Stimulated activated CD4-positive, alpha-beta T cell treated with anti-CD3 and anti-CD28 coated beads, Interleukin-12 subunit alpha, Interleukin-12 subunit beta, amount 100 ng/mL, for 48 hours (primary cell): ENCODE measurements around the gene EVX2.

Source experiments
- DNase-seq, 3 donors: peaks; one replicate each; pipeline ENCODE4 v3.0.0-alpha.2; 2020; ENCODE audit warnings: low read depth in 2 of 3, low spot score in 1 of 3

EVX2 gene

GRCh38 chr2:176096243-176096985 is 12.7 kb upstream of the EVX2 start:
- no peak for DNase-seq

- no peak for DNase-seq
These were observed 11.7 kb upstream of the EVX2 start for GRCh38 chr2:176095421-176095820.

GRCh38 chr2:176094349-176094748 is 10.6 kb upstream of the EVX2 start:
- DNase-seq = no peak

GRCh38 chr2:176093898-176094249 is 10.1 kb upstream of the EVX2 start:
- no peak for DNase-seq

- DNase-seq = no peak
These were observed 9.6 kb upstream of the EVX2 start for GRCh38 chr2:176093145-176093897.

- no peak for DNase-seq
These were observed 8.7 kb upstream of the EVX2 start, which contains the start of gene HOXD13 for GRCh38 chr2:176092270-176093144. TSS of gene HOXD13 (plus strand) at chr2:176092721. CDS start at chr2:176092891, 170 bp downstream.

- DNase-seq = no peak
These were observed 7.8 kb upstream of the EVX2 start for GRCh38 chr2:176091329-176092258.

GRCh38 chr2:176090862-176091261 is 7.1 kb upstream of the EVX2 start:
- DNase-seq = no peak

- DNase-seq = no peak
These were observed 6.2 kb upstream of the EVX2 start for GRCh38 chr2:176089843-176090395.

GRCh38 chr2:176088937-176089842 is 5.4 kb upstream of the EVX2 start:
- DNase-seq = no peak

- no peak for DNase-seq
These were observed 4.5 kb upstream of the EVX2 start for GRCh38 chr2:176088048-176088936.

- DNase-seq = no peak
These were observed 3.7 kb upstream of the EVX2 start for GRCh38 chr2:176087330-176088047.

GRCh38 chr2:176085861-176086771 is 2.4 kb upstream of the EVX2 start:
- DNase-seq = no peak

GRCh38 chr2:176085120-176085788 is 1.5 kb upstream of the EVX2 start:
- no peak for DNase-seq

GRCh38 chr2:176084611-176085119 is 903 bp upstream of the EVX2 start:
- DNase-seq = no peak
